ENCODE results near the gene EVX2. TPM values are rescaled to one million over a fixed set of nuclear protein-coding genes. Genes with fewer than 3 reads are reported as not detected.

The EVX2 gene
- polyA plus RNA-seq, 1 of the 3 experiments (the other 2 are of a cell fraction): not detected

GRCh38 chr2:176104316-176105077, 20.7 kb upstream of the EVX2 start:
- H3K4me3 ChIP-seq (ENCODE audit: low read depth in 2 of 2, low read length in 1 of 2): peak overlapping the region; percentile 32 to 54
- H3F3A ChIP-seq (replicated peaks; ENCODE audit: insufficient read depth): peaks cover 11% of the 10 kb centered on the region
- DNase-seq: no peak
- no peaks in the 10 kb centered on the region for H3K9me3 ChIP-seq
- H3K36me3 ChIP-seq (replicated peaks in 1 of 2; ENCODE audit: control insufficient read depth in 1 of 2, insufficient read depth in 2 of 2, low read length in 1 of 2): no peaks in the 10 kb centered on the region
- CTCF ChIA-PET: interaction anchor here (0.8 to 17.7 kb wide), 19 partner anchors 9 to 1405 kb away, joined by 3 to 264 read pairs (median 4); partner anchors contain the start of genes EVX2, HOXD10, HOXD12 and HOXD13
- H3K4me1 ChIP-seq (ENCODE audit: control insufficient read depth in 1 of 2, insufficient read depth in 2 of 2, low read depth in 1 of 2, low read length in 1 of 2): peaks cover 0 to 13% of the 10 kb centered on the region in 2 experiments; a peak in 2 of 4 replicates
- WGBS (ENCODE audit: low lambda C conversion rate): 8% methylated on average over 30 of the region's 56 CpGs
- no peaks in the 10 kb centered on the region for H3K9me2 ChIP-seq
- no peaks in the 10 kb centered on the region for H4K20me1 ChIP-seq (ENCODE audit: insufficient read depth)
- TF ChIP-seq POLR2AphosphoS5 (IDR thresholded peaks at IDR 0.05; ENCODE audit: low read depth, low read length) (no peak), IRF3 (IDR thresholded peaks at IDR 0.05; ENCODE audit: low read depth, low read length) (no peak), FOXM1 (IDR thresholded peaks at IDR 0.05; ENCODE audit: low read depth) (no peak), USF1 (IDR thresholded peaks at IDR 0.05; ENCODE audit: borderline replicate concordance, low read depth) (no peak), RXRA (IDR thresholded peaks at IDR 0.05; ENCODE audit: borderline replicate concordance, low read depth) (no peak), EZH2phosphoT487 (IDR thresholded peaks at IDR 0.05; ENCODE audit: borderline replicate concordance, low read depth) (peak; percentile 53; the same call in 1 of the 2 replicates), GABPA (IDR thresholded peaks at IDR 0.05; ENCODE audit: low read depth) (no peak), FOSL2 (IDR thresholded peaks at IDR 0.05; ENCODE audit: borderline replicate concordance, low read depth) (no peak)
- TF ChIP-seq, protein P1, sequence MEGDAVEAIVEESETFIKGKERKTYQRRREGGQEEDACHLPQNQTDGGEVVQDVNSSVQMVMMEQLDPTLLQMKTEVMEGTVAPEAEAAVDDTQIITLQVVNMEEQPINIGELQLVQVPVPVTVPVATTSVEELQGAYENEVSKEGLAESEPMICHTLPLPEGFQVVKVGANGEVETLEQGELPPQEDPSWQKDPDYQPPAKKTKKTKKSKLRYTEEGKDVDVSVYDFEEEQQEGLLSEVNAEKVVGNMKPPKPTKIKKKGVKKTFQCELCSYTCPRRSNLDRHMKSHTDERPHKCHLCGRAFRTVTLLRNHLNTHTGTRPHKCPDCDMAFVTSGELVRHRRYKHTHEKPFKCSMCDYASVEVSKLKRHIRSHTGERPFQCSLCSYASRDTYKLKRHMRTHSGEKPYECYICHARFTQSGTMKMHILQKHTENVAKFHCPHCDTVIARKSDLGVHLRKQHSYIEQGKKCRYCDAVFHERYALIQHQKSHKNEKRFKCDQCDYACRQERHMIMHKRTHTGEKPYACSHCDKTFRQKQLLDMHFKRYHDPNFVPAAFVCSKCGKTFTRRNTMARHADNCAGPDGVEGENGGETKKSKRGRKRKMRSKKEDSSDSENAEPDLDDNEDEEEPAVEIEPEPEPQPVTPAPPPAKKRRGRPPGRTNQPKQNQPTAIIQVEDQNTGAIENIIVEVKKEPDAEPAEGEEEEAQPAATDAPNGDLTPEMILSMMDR (IDR thresholded peaks at IDR 0.05): peak; percentile 19; the same call in 1 of the 2 replicates
- peak overlapping the region; percentile 76 for H3K4me2 ChIP-seq
- H3K79me2 ChIP-seq (ENCODE audit: insufficient read depth): no peaks in the 10 kb centered on the region
- peaks cover 86% of the 10 kb centered on the region for H3K27me3 ChIP-seq (ENCODE audit: insufficient read depth)
- no peak overlapping the region for H3K9ac ChIP-seq
- H2AFZ ChIP-seq (ENCODE audit: low read depth): 0 out of 2 replicates have a peak overlapping the region, but pooled peaks have one; percentile 29
- no peak overlapping the region for H3K27ac ChIP-seq (ENCODE audit: low read depth in 2 of 2, low read length in 1 of 2)
- POLR2A ChIA-PET: interaction anchor here (1.0 kb wide), 1 partner anchor 13 kb away, joined by 3 read pairs; no protein-coding TSS in a partner anchor

DNA sequence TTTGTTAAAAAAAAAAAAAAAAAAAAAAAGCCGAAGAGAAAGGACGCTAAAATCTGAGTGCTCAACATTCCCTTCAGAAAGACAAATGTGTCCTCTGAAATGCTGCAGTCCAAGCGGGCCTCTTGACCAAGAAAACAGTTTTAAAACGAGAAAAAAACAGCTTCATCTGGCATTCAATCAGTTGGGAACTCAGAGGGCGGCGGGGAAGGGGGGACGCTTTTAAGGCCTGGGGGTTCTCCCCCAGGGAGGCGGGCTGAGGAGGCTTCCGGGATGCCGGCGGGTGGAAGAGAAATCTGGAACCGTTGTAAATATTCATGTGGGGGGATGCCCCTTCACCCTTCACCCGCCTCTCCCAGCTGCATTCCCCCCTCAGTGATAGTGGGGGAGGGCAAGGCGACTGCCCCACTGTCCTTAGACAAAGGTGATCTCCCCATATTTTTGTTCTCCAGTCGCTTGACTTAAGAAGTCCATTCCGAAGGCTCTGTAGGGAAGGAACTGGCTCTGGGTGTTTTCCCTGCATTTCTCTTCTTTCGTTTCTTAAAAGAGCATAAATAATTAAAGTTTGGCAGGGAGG, 20.1 kb upstream of the EVX2 start:
- Histone ChIP-seq H3K9ac (no peak overlapping the region), H3K9me3 (no peaks in the 10 kb centered on the region), H3K4me1 (ENCODE audit: control insufficient read depth in 1 of 2, insufficient read depth in 2 of 2, low read depth in 1 of 2, low read length in 1 of 2) (peaks cover 0 to 13% of the 10 kb centered on the region in 2 experiments; a peak in 2 of 4 replicates), H3K4me3 (ENCODE audit: low read depth in 2 of 2, low read length in 1 of 2) (peak overlapping the region in 1 of 2 experiments; percentile 54; a peak in 2 of 4 replicates), H4K20me1 (ENCODE audit: insufficient read depth) (no peaks in the 10 kb centered on the region), H2AFZ (ENCODE audit: low read depth) (no peak overlapping the region), H3K79me2 (ENCODE audit: insufficient read depth) (no peaks in the 10 kb centered on the region), H3K27me3 (ENCODE audit: insufficient read depth) (peaks cover 86% of the 10 kb centered on the region), H3K9me2 (no peaks in the 10 kb centered on the region), H3K27ac (ENCODE audit: low read depth in 2 of 2, low read length in 1 of 2) (no peak overlapping the region), H3K4me2 (peak overlapping the region; percentile 76; the same call in 1 of the 2 replicates), H3F3A (replicated peaks; ENCODE audit: insufficient read depth) (peaks cover 8% of the 10 kb centered on the region), H3K36me3 (replicated peaks in 1 of 2; ENCODE audit: control insufficient read depth in 1 of 2, insufficient read depth in 2 of 2, low read length in 1 of 2) (no peaks in the 10 kb centered on the region)
- no peak for DNase-seq
- POLR2A ChIA-PET: interaction anchor here (1.0 kb wide), 1 partner anchor 13 kb away, joined by 3 read pairs; no protein-coding TSS in a partner anchor
- TF ChIP-seq, protein P2, sequence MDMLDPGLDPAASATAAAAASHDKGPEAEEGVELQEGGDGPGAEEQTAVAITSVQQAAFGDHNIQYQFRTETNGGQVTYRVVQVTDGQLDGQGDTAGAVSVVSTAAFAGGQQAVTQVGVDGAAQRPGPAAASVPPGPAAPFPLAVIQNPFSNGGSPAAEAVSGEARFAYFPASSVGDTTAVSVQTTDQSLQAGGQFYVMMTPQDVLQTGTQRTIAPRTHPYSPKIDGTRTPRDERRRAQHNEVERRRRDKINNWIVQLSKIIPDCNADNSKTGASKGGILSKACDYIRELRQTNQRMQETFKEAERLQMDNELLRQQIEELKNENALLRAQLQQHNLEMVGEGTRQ (IDR thresholded peaks at IDR 0.05; ENCODE audit: borderline replicate concordance, low read depth, low read length): no peak
- CTCF ChIA-PET: interaction anchor here (0.8 to 17.7 kb wide), 16 partner anchors 11 to 1404 kb away, joined by 3 to 264 read pairs (median 5); partner anchors contain the start of genes EVX2, HOXD10, HOXD12 and HOXD13
- WGBS (ENCODE audit: low lambda C conversion rate): 46% methylated on average over 17 of the region's 17 CpGs
